ENCODE measurements around the gene KPNA3. TPM values are rescaled to one million over a fixed set of nuclear protein-coding genes. Genes with fewer than 3 reads are reported as not detected.

Gene KPNA3
- total RNA-seq, 6 experiments from 2014 or later, result 16.3 to 27.2 (median 19.5) TPM

- 46% methylated on average over 9 of the region's 16 CpGs for WGBS (ENCODE audit: insufficient coverage, low coverage, low lambda C conversion rate, missing lambda C conversion rate)
- no peaks in the 10 kb centered on the region for H3K4me1 ChIP-seq
These were observed 139.9 kb downstream of the KPNA3 start for GRCh38 chr13:49652355-49653305.

GRCh38 chr13:49651570-49652354, 140.7 kb downstream of the KPNA3 start:
- H3K36me3 ChIP-seq, result no peaks in the 10 kb centered on the region
- no peak for ATAC-seq
- no peak overlapping the region for H3K27ac ChIP-seq
- intact Hi-C loops (cut with DNase I), result loop anchor here in 1 of 2 donors (10.0 kb wide), 1 partner anchor 193 kb away; no protein-coding TSS in a partner anchor
- H3K9me3 ChIP-seq, result no peaks in the 10 kb centered on the region
- H3K4me3 ChIP-seq, result no peak overlapping the region
- no peak for TF ChIP-seq CTCF (IDR thresholded peaks at IDR 0.05)
- TF ChIP-seq POLR2A (IDR thresholded peaks at IDR 0.05), result no peak
- H3K27me3 ChIP-seq, result no peaks in the 10 kb centered on the region
- H3K4me1 ChIP-seq, result no peaks in the 10 kb centered on the region
- no peak for DNase-seq
- 89% methylated on average over 10 of the region's 17 CpGs for WGBS (ENCODE audit: insufficient coverage, low coverage, low lambda C conversion rate, missing lambda C conversion rate)

More at GRCh38 chr13:49652355-49653305, 139.9 kb downstream of the KPNA3 start:
- H3K27me3 ChIP-seq, result no peaks in the 10 kb centered on the region
- H3K9me3 ChIP-seq, result no peaks in the 10 kb centered on the region
- H3K4me3 ChIP-seq, result no peak overlapping the region
- H3K27ac ChIP-seq, result no peak overlapping the region
- intact Hi-C loops (cut with DNase I), result loop anchor here in 1 of 2 donors (10.0 kb wide), 1 partner anchor 192 kb away; no protein-coding TSS in a partner anchor
- H3K36me3 ChIP-seq, result no peaks in the 10 kb centered on the region
- peak; percentile 41 to 54 (median 51) for TF ChIP-seq CTCF (IDR thresholded peaks at IDR 0.05)
- no peak for TF ChIP-seq POLR2A (IDR thresholded peaks at IDR 0.05)
- ATAC-seq (peak; percentile 77 to 85 (median 84)), DNase-seq (no peak)

- ATAC-seq, result no peak
- no peak for DNase-seq
- intact Hi-C loops (cut with DNase I), result loop anchor here in 1 of 2 donors (10.0 kb wide), 1 partner anchor 195 kb away; no protein-coding TSS in a partner anchor
These were observed 142.5 kb downstream of the KPNA3 start for GRCh38 chr13:49649963-49650312.

More at GRCh38 chr13:49649963-49650312, 142.5 kb downstream of the KPNA3 start:
- no peaks in the 10 kb centered on the region for H3K27me3 ChIP-seq
- TF ChIP-seq POLR2A (IDR thresholded peaks at IDR 0.05) (no peak), CTCF (IDR thresholded peaks at IDR 0.05) (no peak)
- H3K36me3 ChIP-seq, result no peaks in the 10 kb centered on the region
- H3K9me3 ChIP-seq, result no peaks in the 10 kb centered on the region
- H3K4me3 ChIP-seq, result no peak overlapping the region
- no peak overlapping the region for H3K27ac ChIP-seq
- 65% methylated on average over 2 of the region's 2 CpGs for WGBS (ENCODE audit: insufficient coverage, low coverage, low lambda C conversion rate, missing lambda C conversion rate)
- H3K4me1 ChIP-seq, result no peaks in the 10 kb centered on the region

Other genes with a start within 250 kb of the KPNA3 start
- 1 to 10 TPM; 5.8 to 9.5 (median 7.3) TPM for gene RCBTB1, start 207.1 kb downstream of the KPNA3 start, total RNA-seq
- under 1 TPM; 0.18 to 0.53 (median 0.39) TPM for gene ARL11, start 164.2 kb downstream of the KPNA3 start, total RNA-seq
- gene EBPL, start 101.2 kb downstream of the KPNA3 start, total RNA-seq, result 10 to 100 TPM; 45.1 to 95.2 (median 55.4) TPM
- 1 to 10 TPM; 4.1 to 7.9 (median 5.4) TPM for gene SPRYD7, start 143.7 kb upstream of the KPNA3 start, total RNA-seq
- 10 to 100 TPM in 1 of 6 experiments, 1 to 10 TPM in 5; 5.6 to 10.8 (median 7.3) TPM for gene TRIM13, start 204.4 kb upstream of the KPNA3 start, total RNA-seq
- under 1 TPM in 4 of 6 experiments, not detected in 2; 0.18 to 0.50 (median 0.36) TPM for gene KCNRG, start 222.8 kb upstream of the KPNA3 start, total RNA-seq

All from right lobe of liver (tissue), 6 donors.